ENCODE measurements around the gene DHRS3.
"Not testable (repeated sequence)": the region's sequence is repeated elsewhere in the genome, so short reads cannot be mapped to it uniquely, and the experiment has no call there.

The DHRS3 gene

GRCh38 chr1:12539320-12539704 is 78.7 kb downstream of the DHRS3 start:
- DNase-seq (ENCODE audit: low read depth) = no peak
- TF ChIP-seq CTCF (IDR thresholded peaks at IDR 0.05; ENCODE audit: insufficient read depth, low read depth, low read length, missing control alignments) = no peak
- H3K4me3 ChIP-seq (ENCODE audit: low read depth, low read length) = no peak overlapping the region

GRCh38 chr1:12538536-12538935 is 79.5 kb downstream of the DHRS3 start:
- DNase-seq (ENCODE audit: low read depth) = not testable (repeated sequence)

GRCh38 chr1:12537906-12538461 is 80.0 kb downstream of the DHRS3 start:
- DNase-seq (ENCODE audit: low read depth) = no peak
- TF ChIP-seq CTCF (IDR thresholded peaks at IDR 0.05; ENCODE audit: insufficient read depth, low read depth, low read length, missing control alignments) = no peak
- H3K4me3 ChIP-seq (ENCODE audit: low read depth, low read length) = no peak overlapping the region

More at GRCh38 chr1:12538536-12538935, 79.5 kb downstream of the DHRS3 start:
- H3K4me3 ChIP-seq (ENCODE audit: low read depth, low read length) = not testable (repeated sequence)

GRCh38 chr1:12537294-12537693 is 80.7 kb downstream of the DHRS3 start:
- H3K4me3 ChIP-seq (ENCODE audit: low read depth, low read length) = no peak overlapping the region
- DNase-seq (ENCODE audit: low read depth) = no peak
- TF ChIP-seq CTCF (IDR thresholded peaks at IDR 0.05; ENCODE audit: insufficient read depth, low read depth, low read length, missing control alignments) = no peak

- H3K4me3 ChIP-seq (ENCODE audit: low read depth, low read length) = no peak overlapping the region
- TF ChIP-seq CTCF (IDR thresholded peaks at IDR 0.05; ENCODE audit: insufficient read depth, low read depth, low read length, missing control alignments) = no peak
- DNase-seq (ENCODE audit: low read depth) = no peak
These were observed 81.9 kb downstream of the DHRS3 start for GRCh38 chr1:12536023-12536639.

- DNase-seq (ENCODE audit: low read depth) = no peak
- H3K4me3 ChIP-seq (ENCODE audit: low read depth, low read length) = no peak overlapping the region
These were observed 85.3 kb downstream of the DHRS3 start for GRCh38 chr1:12532405-12533315.

More at GRCh38 chr1:12532405-12533315, 85.3 kb downstream of the DHRS3 start:
- no peak for TF ChIP-seq CTCF (IDR thresholded peaks at IDR 0.05; ENCODE audit: insufficient read depth, low read depth, low read length, missing control alignments)
